ENCODE measurements around the gene GLT6D1. TPM values are rescaled to one million over a fixed set of nuclear protein-coding genes. Genes with fewer than 3 reads are reported as not detected.
"Not testable (repeated sequence)": the region's sequence is repeated elsewhere in the genome, so short reads cannot be mapped to it uniquely, and the experiment has no call there.

Gene GLT6D1
- total RNA-seq, result not detected in 2 replicates

DNA sequence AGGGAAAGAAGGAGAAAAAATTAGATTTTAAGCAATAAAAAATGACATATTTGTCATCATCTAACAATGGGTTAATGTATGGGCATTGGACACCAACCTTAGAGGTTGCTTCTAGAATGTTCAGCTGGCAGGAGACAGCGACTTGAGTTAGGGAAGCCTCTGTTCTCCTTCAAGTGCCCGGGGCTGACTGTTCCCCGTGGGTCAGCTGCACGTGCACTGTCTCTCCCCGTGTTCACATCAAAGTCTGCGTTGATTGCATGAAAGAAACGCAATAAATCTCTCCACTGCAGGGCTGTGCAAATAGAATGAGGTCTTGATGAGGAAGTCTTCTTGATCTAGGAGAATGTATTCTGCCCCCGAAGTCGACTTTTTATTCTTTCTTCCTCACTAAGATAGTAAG lies at the start of gene GLT6D1:
GLT6D1 (minus strand) TSS at position 345 of the 400 bp plus-strand sequence. CDS start 353 bp downstream, outside the sequence.
- intact Hi-C loops (cut with micrococcal nuclease), result no loop called here

DNA sequence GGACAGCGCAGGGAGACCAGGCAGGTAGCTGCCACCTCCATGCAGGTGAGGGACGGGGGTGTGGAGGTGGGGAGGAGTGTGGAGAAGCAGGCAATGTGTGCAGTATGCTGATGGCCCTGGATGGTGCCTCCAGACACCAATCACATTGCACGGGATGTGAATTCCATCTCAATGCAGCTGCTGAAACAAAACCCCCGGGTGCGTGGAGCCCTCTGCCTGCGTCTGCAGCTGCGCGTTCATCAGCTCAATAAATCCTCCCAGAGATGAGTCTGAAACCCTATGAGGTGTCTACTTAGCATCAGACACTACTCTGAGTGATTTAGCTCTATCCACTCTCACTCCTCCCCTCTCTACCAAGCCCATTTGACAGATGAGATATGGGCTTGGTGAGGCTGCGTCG lies 49.7 kb upstream of the GLT6D1 start:
- intact Hi-C loops (cut with micrococcal nuclease), result no loop called here

- intact Hi-C loops (cut with micrococcal nuclease), result no loop called here
Measured at GRCh38 chr9:135687216-135687615, 47.9 kb upstream of the GLT6D1 start.

- intact Hi-C loops (cut with micrococcal nuclease), result no loop called here
Measured at GRCh38 chr9:135684691-135685090, 45.4 kb upstream of the GLT6D1 start.

DNA sequence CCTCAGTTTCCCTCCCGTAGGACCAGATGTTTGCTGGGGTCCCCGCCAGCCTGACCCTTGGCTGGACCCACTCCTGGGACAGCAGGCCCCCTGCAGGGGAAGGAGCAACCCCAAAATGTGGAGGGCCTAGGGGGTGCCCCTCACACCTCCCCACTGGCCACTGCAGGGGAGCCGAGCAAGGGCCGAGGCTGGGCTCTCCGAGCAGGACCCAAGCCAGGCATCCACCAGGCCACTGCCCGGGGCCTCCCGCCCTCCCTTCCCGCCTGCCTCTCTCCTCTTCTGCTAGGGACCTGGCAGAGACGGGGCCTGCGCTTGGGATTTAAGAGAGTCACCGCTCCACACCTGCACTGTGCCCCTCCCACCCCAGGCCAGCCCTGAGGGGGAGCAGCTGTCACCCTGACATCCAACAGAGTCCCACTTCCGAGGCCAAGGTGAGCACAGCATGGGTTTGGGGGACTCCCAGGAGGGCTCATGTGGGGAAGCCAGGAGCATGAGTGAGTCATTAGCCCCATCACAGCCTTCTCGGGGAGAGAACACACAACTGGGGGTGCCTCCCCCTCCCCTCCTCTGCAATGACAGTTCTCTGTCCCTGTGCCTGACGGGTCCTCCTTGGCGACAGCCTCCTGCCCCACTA lies 44.2 kb upstream of the GLT6D1 start:
- intact Hi-C loops (cut with micrococcal nuclease), result no loop called here

- intact Hi-C loops (cut with micrococcal nuclease), result no loop called here
Measured at GRCh38 chr9:135681161-135681560, 41.8 kb upstream of the GLT6D1 start.

GRCh38 chr9:135680056-135680455 lies 40.7 kb upstream of the GLT6D1 start:
- intact Hi-C loops (cut with micrococcal nuclease), result no loop called here

- intact Hi-C loops (cut with micrococcal nuclease), result no loop called here
Measured at GRCh38 chr9:135678236-135679017, 39.1 kb upstream of the GLT6D1 start.

DNA sequence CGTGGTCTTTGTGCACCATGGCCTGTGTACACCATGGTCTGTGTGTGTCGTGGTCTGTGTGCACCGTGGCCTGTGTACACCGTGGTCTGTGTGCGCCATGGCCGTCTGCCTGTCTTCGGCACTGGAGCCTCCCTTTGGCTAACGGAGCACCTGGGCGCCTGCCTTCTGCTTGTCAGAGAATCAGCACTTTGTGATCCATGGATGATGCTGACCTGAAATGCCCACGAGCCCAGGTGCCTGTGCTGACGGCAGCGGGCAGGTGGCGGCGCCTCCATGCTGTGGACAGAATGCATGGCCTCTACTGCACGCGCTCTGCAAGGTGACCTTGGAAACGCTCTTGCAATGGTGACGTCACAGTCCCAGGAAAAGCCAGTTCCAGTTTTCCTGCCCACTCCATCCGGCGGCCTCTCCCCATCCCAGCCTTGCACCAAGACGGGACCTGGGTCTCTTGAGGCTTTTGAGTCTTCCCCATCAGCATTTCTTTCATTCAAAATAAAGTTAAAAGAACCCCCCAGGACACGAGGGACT lies 38.4 kb upstream of the GLT6D1 start:
- intact Hi-C loops (cut with micrococcal nuclease), result no loop called here

GRCh38 chr9:135676891-135677290 lies 37.6 kb upstream of the GLT6D1 start:
- intact Hi-C loops (cut with micrococcal nuclease), result no loop called here

- intact Hi-C loops (cut with micrococcal nuclease), result no loop called here
Measured at GRCh38 chr9:135674977-135675376, 35.6 kb upstream of the GLT6D1 start.

- intact Hi-C loops (cut with micrococcal nuclease), result no loop called here
Measured at GRCh38 chr9:135673941-135674340, 34.6 kb upstream of the GLT6D1 start.

GRCh38 chr9:135672786-135673185 lies 33.4 kb upstream of the GLT6D1 start:
- intact Hi-C loops (cut with micrococcal nuclease), result not testable (repeated sequence)

DNA sequence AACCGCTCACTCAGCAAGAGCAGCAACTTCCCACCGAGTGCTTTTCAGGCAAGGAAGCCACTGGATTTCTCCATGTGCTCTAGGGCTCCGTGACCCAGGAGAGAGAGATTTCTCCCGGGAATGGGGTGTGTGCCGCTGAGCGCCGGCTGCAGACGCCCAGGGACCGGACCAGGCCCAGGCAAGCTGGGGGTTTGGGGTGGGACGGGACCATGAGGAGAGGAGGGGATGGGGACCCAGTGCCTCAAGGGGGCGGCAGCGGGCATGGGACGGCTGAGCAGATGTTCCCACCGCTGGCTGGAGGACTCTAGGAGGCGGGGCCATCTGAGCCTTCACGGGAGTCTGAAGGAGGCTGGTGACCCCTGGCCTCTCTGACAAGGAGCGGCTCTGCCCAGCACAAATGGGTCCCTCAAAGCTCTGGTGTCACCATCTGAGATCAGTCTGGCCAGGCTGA lies 32.3 kb upstream of the GLT6D1 start:
- intact Hi-C loops (cut with micrococcal nuclease), result no loop called here

GRCh38 chr9:135670721-135671590 lies 31.6 kb upstream of the GLT6D1 start:
- intact Hi-C loops (cut with micrococcal nuclease), result no loop called here

- intact Hi-C loops (cut with micrococcal nuclease), result no loop called here
Measured at GRCh38 chr9:135669616-135670285, 30.4 kb upstream of the GLT6D1 start.

GRCh38 chr9:135669018-135669417 lies 29.7 kb upstream of the GLT6D1 start:
- intact Hi-C loops (cut with micrococcal nuclease), result not testable (repeated sequence)

DNA sequence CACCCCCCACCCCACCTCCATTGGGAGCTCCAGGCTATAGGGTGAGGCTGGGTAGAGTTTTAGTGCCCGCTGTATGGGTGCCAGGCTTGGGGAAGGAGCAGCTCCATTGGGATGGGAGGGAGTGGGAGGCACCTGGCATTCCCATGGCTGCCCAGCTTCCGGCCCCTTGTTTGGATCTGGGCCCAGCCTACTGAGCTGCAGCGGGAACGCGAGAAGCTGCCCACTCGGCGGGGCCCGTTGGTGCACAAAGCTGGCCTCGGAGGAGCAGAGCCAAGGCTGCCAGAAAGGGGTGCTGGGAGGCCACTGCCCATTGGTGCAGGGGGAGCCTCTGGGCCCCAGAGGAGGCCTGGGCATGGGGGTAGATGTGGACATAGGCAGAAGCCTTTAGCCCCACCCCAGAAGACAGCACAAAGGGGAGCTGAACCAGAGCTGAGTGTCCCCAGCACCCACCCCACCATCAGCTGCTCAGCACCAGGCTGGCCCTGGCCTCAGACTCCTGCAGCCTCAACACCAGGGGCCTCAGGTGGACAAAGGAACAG lies 28.2 kb upstream of the GLT6D1 start:
- intact Hi-C loops (cut with micrococcal nuclease), result no loop called here

DNA sequence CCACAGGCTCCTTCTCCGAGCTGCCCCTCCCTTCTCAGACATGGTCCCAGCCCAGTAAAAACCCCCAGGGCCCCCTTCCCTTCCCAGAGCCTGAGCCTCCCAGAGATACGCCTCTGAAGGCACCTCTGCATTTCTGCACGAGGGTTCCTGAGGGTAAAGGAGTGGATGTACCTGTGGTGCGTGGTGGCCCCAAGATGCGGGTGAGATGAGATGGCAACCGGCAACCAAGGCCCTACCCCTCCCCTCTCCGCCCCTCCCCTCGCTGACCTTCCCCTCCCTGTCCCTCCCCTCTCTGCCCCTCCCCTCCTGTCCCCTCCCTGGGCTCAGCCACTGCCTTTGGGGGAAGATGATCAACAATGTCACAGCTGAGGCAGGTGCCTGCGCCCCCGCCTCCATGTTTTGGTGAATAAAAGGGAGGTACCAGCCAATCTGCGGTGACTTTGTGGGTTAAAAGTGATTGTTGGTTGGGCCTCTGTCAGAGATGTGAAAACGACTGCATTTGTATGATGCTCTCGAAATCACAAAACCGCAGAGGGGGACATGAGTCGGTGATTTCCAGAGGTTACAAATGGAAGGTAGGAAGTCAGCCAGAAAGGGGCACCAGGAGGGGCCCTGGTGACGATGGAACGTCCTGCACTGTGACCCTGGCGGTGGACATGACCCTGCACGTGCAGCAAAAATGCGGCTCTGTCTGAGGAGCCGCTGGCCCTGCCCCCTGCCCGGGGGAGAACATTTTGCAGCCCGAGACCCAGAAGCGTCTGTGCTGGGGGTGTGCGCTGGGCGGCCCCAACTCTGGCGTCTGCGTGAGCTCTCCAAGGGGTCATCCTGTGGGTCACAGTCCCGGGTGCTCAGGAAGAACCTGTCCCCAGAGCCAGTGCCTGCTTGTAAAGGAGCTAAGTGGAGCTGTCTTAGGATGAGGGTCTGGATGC lies 27.5 kb upstream of the GLT6D1 start:
- intact Hi-C loops (cut with micrococcal nuclease), result no loop called here

- intact Hi-C loops (cut with micrococcal nuclease), result no loop called here
Measured at GRCh38 chr9:135665795-135666189, 26.5 kb upstream of the GLT6D1 start.
